ENCODE results near the gene RBL1. TPM values are rescaled to one million over a fixed set of nuclear protein-coding genes. Genes with fewer than 3 reads are reported as not detected.
"Not testable (repeated sequence)": the region's sequence is repeated elsewhere in the genome, so short reads cannot be mapped to it uniquely, and the experiment has no call there.

The RBL1 gene
- total and polyA plus RNA-seq, 12 donors, result 0.97 to 6.5 (median 3.8) TPM

DNA sequence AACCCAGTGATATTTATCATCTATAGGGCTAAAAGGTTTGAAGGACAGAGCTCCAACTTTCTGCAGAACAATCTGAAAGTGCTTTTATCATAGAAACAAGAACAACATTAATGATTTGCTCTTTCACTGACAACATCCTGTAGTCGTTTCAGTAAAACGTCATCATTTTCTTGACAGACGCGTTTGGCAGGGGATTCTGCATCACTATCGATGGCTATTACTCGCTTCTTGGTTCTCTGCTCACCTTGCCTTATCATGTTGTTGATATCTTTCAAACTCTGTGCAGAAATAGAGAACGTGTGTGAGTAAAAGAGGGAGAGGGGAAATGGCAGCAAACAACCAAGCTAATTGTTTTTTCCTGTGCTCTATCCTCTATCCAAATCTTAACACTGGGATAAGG, 97.1 kb downstream of the RBL1 start:
- no peaks in the 10 kb centered on the region for H3K4me1 ChIP-seq
- H3K27ac ChIP-seq, result no peak overlapping the region
- ATAC-seq (no peak), DNase-seq (no peak)
- H3K27me3 ChIP-seq, result no peaks in the 10 kb centered on the region
- H3K36me3 ChIP-seq, result peaks cover 0 to 43% (median 8%) of the 10 kb centered on the region in 9 donors
- 82 to 86% methylated on average over 7 of the region's 7 CpGs for WGBS, 2 donors
- H3K9me3 ChIP-seq, result peaks cover 0 to 3% (median 0%) of the 10 kb centered on the region in 11 donors
- TF ChIP-seq, protein P1, sequence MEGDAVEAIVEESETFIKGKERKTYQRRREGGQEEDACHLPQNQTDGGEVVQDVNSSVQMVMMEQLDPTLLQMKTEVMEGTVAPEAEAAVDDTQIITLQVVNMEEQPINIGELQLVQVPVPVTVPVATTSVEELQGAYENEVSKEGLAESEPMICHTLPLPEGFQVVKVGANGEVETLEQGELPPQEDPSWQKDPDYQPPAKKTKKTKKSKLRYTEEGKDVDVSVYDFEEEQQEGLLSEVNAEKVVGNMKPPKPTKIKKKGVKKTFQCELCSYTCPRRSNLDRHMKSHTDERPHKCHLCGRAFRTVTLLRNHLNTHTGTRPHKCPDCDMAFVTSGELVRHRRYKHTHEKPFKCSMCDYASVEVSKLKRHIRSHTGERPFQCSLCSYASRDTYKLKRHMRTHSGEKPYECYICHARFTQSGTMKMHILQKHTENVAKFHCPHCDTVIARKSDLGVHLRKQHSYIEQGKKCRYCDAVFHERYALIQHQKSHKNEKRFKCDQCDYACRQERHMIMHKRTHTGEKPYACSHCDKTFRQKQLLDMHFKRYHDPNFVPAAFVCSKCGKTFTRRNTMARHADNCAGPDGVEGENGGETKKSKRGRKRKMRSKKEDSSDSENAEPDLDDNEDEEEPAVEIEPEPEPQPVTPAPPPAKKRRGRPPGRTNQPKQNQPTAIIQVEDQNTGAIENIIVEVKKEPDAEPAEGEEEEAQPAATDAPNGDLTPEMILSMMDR (IDR thresholded peaks at IDR 0.05), result no peak
- intact Hi-C loops (cut with DNase I), result no loop called here
- no peak overlapping the region for H3K4me3 ChIP-seq

- intact Hi-C loops (cut with DNase I), result no loop called here
- 73 to 79% methylated on average over 1 of the region's 1 CpG for WGBS, 2 donors
Observed at GRCh38 chr20:36997121-36997520, 98.7 kb downstream of the RBL1 start.

DNA sequence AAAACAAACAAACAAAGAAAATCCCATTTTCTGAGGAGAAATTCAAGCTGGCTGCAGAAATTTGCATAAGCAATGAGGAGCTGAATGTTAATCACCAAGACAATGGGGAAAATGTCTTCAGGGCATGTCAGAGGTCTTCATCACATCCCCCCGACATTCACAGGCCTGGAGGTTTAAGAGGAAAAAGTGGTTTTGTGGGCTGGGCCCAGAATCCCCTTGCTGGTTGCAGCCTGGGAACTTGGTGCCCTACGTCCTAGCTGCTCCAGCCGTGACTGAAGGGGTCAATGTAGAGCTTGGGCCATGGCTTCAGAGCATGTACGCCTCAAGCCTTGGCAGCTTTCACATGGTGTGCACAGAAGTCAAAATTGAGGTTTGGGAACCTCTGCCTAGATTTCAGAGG, 101.6 kb downstream of the RBL1 start:
- H3K27ac ChIP-seq; intact Hi-C loops (cut with DNase I); ATAC-seq; H3K4me3 ChIP-seq; H3K27me3 ChIP-seq; DNase-seq: not testable (repeated sequence)
- Histone ChIP-seq H3K36me3 (peaks cover 0 to 32% (median 0%) of the 10 kb centered on the region in 9 donors), H3K4me1 (peaks cover 0 to 18% (median 0%) of the 10 kb centered on the region in 9 donors), H3K9me3 (peaks cover 0 to 17% (median 3%) of the 10 kb centered on the region in 11 donors)
- 97 to 100% methylated on average over 4 of the region's 4 CpGs for WGBS, 2 donors

More at GRCh38 chr20:36997121-36997520, 98.7 kb downstream of the RBL1 start:
- ATAC-seq, result no peak
- peaks cover 0 to 17% (median 3%) of the 10 kb centered on the region in 11 donors for H3K9me3 ChIP-seq
- DNase-seq, result no peak
- H3K36me3 ChIP-seq, result peaks cover 0 to 32% (median 0%) of the 10 kb centered on the region in 9 donors
- no peak overlapping the region for H3K4me3 ChIP-seq
- no peak overlapping the region for H3K27ac ChIP-seq
- TF ChIP-seq, protein P1 (IDR thresholded peaks at IDR 0.05), result no peak
- H3K27me3 ChIP-seq, result no peaks in the 10 kb centered on the region
- no peaks in the 10 kb centered on the region for H3K4me1 ChIP-seq

- intact Hi-C loops (cut with DNase I), result loop anchor here in 1 of 10 donors (1.0 kb wide), 1 partner anchor 11 kb away; no protein-coding TSS in a partner anchor
- Histone ChIP-seq H3K4me1 (peaks cover 0 to 32% (median 0%) of the 10 kb centered on the region in 9 donors), H3K27ac (no peak overlapping the region), H3K4me3 (no peak overlapping the region), H3K36me3 (peaks cover 0 to 22% (median 0%) of the 10 kb centered on the region in 9 donors), H3K9me3 (peaks cover 0 to 17% (median 3%) of the 10 kb centered on the region in 11 donors), H3K27me3 (no peaks in the 10 kb centered on the region)
- 93 to 94% methylated on average over 4 of the region's 4 CpGs for WGBS, 2 donors
- no peak for DNase-seq
- TF ChIP-seq, protein P1 (IDR thresholded peaks at IDR 0.05), result no peak
- no peak for ATAC-seq
Observed at GRCh38 chr20:36992802-36993334, 102.9 kb downstream of the RBL1 start.

DNA sequence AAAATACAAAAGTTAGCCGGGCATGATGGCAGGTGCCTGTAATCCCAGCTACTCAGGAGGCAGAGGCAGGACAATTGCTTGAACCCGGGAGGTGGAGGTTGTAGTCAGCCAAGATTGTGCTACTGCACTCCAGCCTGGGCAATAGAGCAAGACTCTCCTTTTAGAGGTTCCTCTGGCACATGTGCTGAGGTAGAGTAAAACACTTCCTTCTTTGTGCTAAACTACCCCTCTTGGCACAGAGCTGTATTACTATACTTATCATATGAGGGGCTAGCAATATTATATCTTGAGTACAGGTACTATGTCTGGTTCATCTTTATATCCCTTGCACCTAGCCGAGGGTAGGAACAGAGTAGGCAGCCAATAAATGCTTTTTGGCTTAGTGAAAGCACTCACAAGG, 104.1 kb downstream of the RBL1 start:
- intact Hi-C loops (cut with DNase I), result no loop called here
- H3K27ac ChIP-seq, result no peak overlapping the region
- H3K9me3 ChIP-seq, result peaks cover 0 to 17% (median 3%) of the 10 kb centered on the region in 11 donors
- ATAC-seq (no peak), DNase-seq (no peak)
- peaks cover 0 to 16% (median 0%) of the 10 kb centered on the region in 9 donors for H3K36me3 ChIP-seq
- peaks cover 0 to 32% (median 0%) of the 10 kb centered on the region in 9 donors for H3K4me1 ChIP-seq
- TF ChIP-seq, protein P1 (IDR thresholded peaks at IDR 0.05), result no peak
- no peak overlapping the region for H3K4me3 ChIP-seq
- H3K27me3 ChIP-seq, result no peaks in the 10 kb centered on the region
- 94 to 98% methylated on average over 3 of the region's 3 CpGs for WGBS, 2 donors

All from heart right ventricle (tissue), 16 donors.